Endothelial cell of umbilical vein (primary cell): ENCODE measurements around the gene KAZN. TPM values are rescaled to one million over a fixed set of nuclear protein-coding genes. Genes with fewer than 3 reads are reported as not detected.

Experiments used
- BruUV-seq: library from RNA; stranded (reverse); fragments of 400-500 nt; replicated peaks from 2 replicates; lab custom pipeline; 2021; lab: Mats Ljungman, UMichigan
- CTCF ChIA-PET: fragments of 300-600, 350-600 bp; sonication (Branson Sonifier 250); formaldehyde crosslinking; loops from one replicate; lab custom pipeline; 2021; ENCODE audit warnings: antibody characterized with exemption, inconsistent platforms; lab: Charles Lee
- POLR2A ChIA-PET: fragments of 300-600, 350-600 bp; sonication (Branson Sonifier 250); formaldehyde crosslinking; loops from one replicate; lab custom pipeline; 2021; ENCODE audit warnings: antibody characterized with exemption, inconsistent platforms; lab: Charles Lee
- DNase-seq: peaks from one replicate; pipeline ENCODE4 v3.0.0-alpha.2; 2011; ENCODE audit warnings: low read depth, low spot score
- FAIRE-seq: peaks from 2 replicates; lab custom pipeline; 2011; peaks lifted over from hg19 to GRCh38; lab: Jason Lieb, UNC
- H2AFZ ChIP-seq: 2 replicates; pipeline ENCODE4 v1.6.0; 2012; ENCODE audit warnings: low read depth, low read length, control low read depth, inconsistent platforms
- H3K27ac ChIP-seq: 2 replicates; pipeline ENCODE4 v1.5.1; 2011; ENCODE audit warnings: low read depth, mild to moderate bottlenecking, control low read depth, low read length, moderate library complexity; ENCODE audit not compliant: insufficient read depth
- H3K27me3 ChIP-seq, 2 experiments: 2 replicates each; pipeline versions ENCODE4 v1.6.0 to v1.6.1; 2011; ENCODE audit warnings: low read length in 2 of 2, mixed read lengths in 1 of 2; ENCODE audit not compliant: control insufficient read depth in 2 of 2, insufficient read depth in 2 of 2
- H3K36me3 ChIP-seq, 2 experiments: 2 replicates in 1 of 2; 3 replicates in 1 of 2; pipeline ENCODE4 v1.5.1; 2011; ENCODE audit warnings: low read length in 2 of 2, mild to moderate bottlenecking in 1 of 2, moderate library complexity in 1 of 2; ENCODE audit not compliant: control insufficient read depth in 2 of 2, insufficient read depth in 2 of 2; ENCODE audit errors: extremely low read depth in 1 of 2
- H3K4me1 ChIP-seq: 3 replicates; pipeline ENCODE4 v1.5.1; 2011; ENCODE audit warnings: mild to moderate bottlenecking, low read length; ENCODE audit not compliant: control insufficient read depth, insufficient read depth; ENCODE audit errors: extremely low read depth
- H3K4me2 ChIP-seq: 2 replicates; pipeline ENCODE4 v1.6.1; 2011; ENCODE audit warnings: low read length, control low read depth, mixed read lengths; ENCODE audit not compliant: insufficient read depth
- H3K4me3 ChIP-seq, 3 experiments: fragments of 200-600 bp in 1 of 3; sonication (generic), shearing (Covaris generic) in 1 of 3; replicated peaks in 1 of 3; 2 replicates each; pipeline ENCODE4 v1.5.1; 2011 to 2016; ENCODE audit warnings: control low read depth in 3 of 3, low read length in 3 of 3, mild to moderate bottlenecking in 2 of 3, inconsistent platforms in 1 of 3, low read depth in 1 of 3, moderate library complexity in 1 of 3; ENCODE audit not compliant: insufficient read depth in 1 of 3
- H3K79me2 ChIP-seq: 2 replicates; pipeline ENCODE4 v1.6.0; 2012; ENCODE audit warnings: low read length, inconsistent platforms; ENCODE audit not compliant: control insufficient read depth, insufficient read depth
- H3K9ac ChIP-seq: replicated peaks from 2 replicates; pipeline ENCODE3; 2011; ENCODE audit warnings: low read length, control low read depth; ENCODE audit not compliant: insufficient read depth; ENCODE audit errors: extremely low read depth
- H3K9me1 ChIP-seq: replicated peaks from 3 replicates; pipeline ENCODE4 v1.6.0; 2011; ENCODE audit warnings: mild to moderate bottlenecking, low read length; ENCODE audit not compliant: control insufficient read depth, insufficient read depth; ENCODE audit errors: extremely low read depth
- H3K9me3 ChIP-seq: replicated peaks from 2 replicates; pipeline ENCODE4 v1.5.1; 2012; ENCODE audit warnings: low read length, inconsistent platforms; ENCODE audit not compliant: control insufficient read depth, insufficient read depth
- H4K20me1 ChIP-seq: replicated peaks from 2 replicates; pipeline ENCODE3; 2011; ENCODE audit warnings: mild to moderate bottlenecking, low read length; ENCODE audit not compliant: control insufficient read depth, insufficient read depth; ENCODE audit errors: extremely low read depth
- EZH2 ChIP-seq: IDR thresholded peaks from 2 replicates; pipeline ENCODE4 v1.6.1; 2012; ENCODE audit warnings: borderline replicate concordance, low read depth, mild to moderate bottlenecking, moderate library complexity, low read length, inconsistent platforms; ENCODE audit not compliant: severe bottlenecking
- FOS ChIP-seq: IDR thresholded peaks from 2 replicates; pipeline ENCODE4 v1.6.1; 2011; ENCODE audit warnings: mild to moderate bottlenecking, low read length, moderate library complexity, borderline replicate concordance; ENCODE audit not compliant: insufficient read depth
- GATA2 ChIP-seq: IDR thresholded peaks from 2 replicates; pipeline ENCODE4 v1.7.0; 2011; ENCODE audit warnings: low read depth, mild to moderate bottlenecking, moderate library complexity, mixed read lengths, low read length; ENCODE audit not compliant: insufficient read length, insufficient read depth
- JUN ChIP-seq: IDR thresholded peaks from 2 replicates; pipeline ENCODE4 v1.6.1; 2011; ENCODE audit warnings: borderline replicate concordance, low read depth; ENCODE audit not compliant: insufficient read length, insufficient read depth
- MYC ChIP-seq: IDR thresholded peaks from one replicate; pipeline ENCODE4 v1.6.1; 2011; ENCODE audit warnings: mild to moderate bottlenecking, low read depth, low read length
- POLR2A ChIP-seq: IDR thresholded peaks from 2 replicates; pipeline ENCODE4 v1.6.1; 2012; ENCODE audit warnings: low read depth, mild to moderate bottlenecking, control low read depth, low read length
- POLR2AphosphoS5 ChIP-seq: IDR thresholded peaks from 2 replicates; pipeline ENCODE4 v1.6.1; 2012; ENCODE audit warnings: low read depth, mild to moderate bottlenecking, control low read depth, low read length, moderate library complexity; ENCODE audit not compliant: insufficient read depth
- dilution Hi-C: fragments of 300-500 bp; cut with MboI; formaldehyde crosslinking; loops from one replicate; pipeline ENCODE4 v1.15.0; 2019; ENCODE audit warnings: low sequenced_read_pairs; ENCODE audit not compliant: extremely low pct_ligation_motif_present
- intact Hi-C: fragments of 100-400 bp; cut with micrococcal nuclease; formaldehyde crosslinking; loops from one replicate; pipeline ENCODE4 v1.10.0; 2022
- polyA plus RNA-seq, 4 experiments: library from polyadenylated mRNA; depleted of rRNA in 3 of 4; stranded (reverse) in 3 of 4; unstranded in 1 of 4; fragments of >200 nt; gene quantifications; 2 replicates each; pipeline versions ENCODE4 v1.2.1 to v1.2.3, GENCODE V29; 2011 to 2012; ENCODE audit warnings: missing spikeins in 1 of 4
- total RNA-seq: library from RNA; stranded (reverse); gene quantifications from 2 replicates; pipeline ENCODE4 v1.2.3, GENCODE V29; 2021
- TF ChIP-seq, protein P1 (sequence below), 2 donors: IDR thresholded peaks; 1 replicate in 1 of 2; 2 replicates in 1 of 2; pipeline ENCODE4 v1.5.1; 2011; ENCODE audit warnings: low read length in 2 of 2, mild to moderate bottlenecking in 2 of 2, moderate library complexity in 2 of 2, control low read depth in 1 of 2, inconsistent platforms in 1 of 2, low read depth in 1 of 2; ENCODE audit not compliant: insufficient read depth in 1 of 2; ENCODE audit errors: extremely low read depth in 1 of 2
- TF ChIP-seq, protein P2 (sequence below): IDR thresholded peaks from 2 replicates; pipeline ENCODE4 v1.6.1; 2011; ENCODE audit not compliant: insufficient read depth, insufficient read length

KAZN gene
- total and polyA plus RNA-seq, 2 donors (not counting 3 experiments of a cell fraction or from before 2014, with no cell fraction given): 1.6 to 5.8 TPM

DNA sequence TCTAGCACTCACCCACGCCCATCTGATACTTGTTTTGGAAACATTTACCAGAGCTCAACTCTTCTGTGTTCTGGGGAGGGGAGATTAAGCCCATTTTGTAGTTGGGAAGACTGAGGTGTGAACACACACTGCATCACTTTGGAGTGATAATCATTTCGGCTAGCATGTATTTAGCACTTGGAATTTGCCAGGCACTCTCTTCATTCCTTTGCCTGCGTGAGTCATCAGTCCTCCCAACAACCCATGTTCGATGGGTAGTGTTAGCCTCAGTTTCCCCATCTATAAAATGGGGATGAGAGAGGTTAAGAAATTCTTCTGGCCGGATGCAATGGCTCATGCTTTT, 372.3 kb downstream of the KAZN start:
- peaks cover 2% of the 10 kb centered on the region for H3K4me1 ChIP-seq
- BruUV-seq: no TSS peak
- H4K20me1 ChIP-seq: no peaks in the 10 kb centered on the region
- intact Hi-C loops (loop anchor here (2.0 kb wide), 1 partner anchor 38 kb away; no protein-coding TSS in a partner anchor), dilution Hi-C loops (no loop called here)
- POLR2A ChIA-PET: no interaction called here
- CTCF ChIA-PET: no interaction called here
- FAIRE-seq: no peak
- H3K27ac ChIP-seq: no peak overlapping the region
- no peaks in the 10 kb centered on the region for H3K36me3 ChIP-seq
- TF ChIP-seq POLR2A (no peak), JUN (no peak), GATA2 (no peak), FOS (no peak), EZH2 (no peak), POLR2AphosphoS5 (no peak), MYC (no peak)
- TF ChIP-seq, protein P1, sequence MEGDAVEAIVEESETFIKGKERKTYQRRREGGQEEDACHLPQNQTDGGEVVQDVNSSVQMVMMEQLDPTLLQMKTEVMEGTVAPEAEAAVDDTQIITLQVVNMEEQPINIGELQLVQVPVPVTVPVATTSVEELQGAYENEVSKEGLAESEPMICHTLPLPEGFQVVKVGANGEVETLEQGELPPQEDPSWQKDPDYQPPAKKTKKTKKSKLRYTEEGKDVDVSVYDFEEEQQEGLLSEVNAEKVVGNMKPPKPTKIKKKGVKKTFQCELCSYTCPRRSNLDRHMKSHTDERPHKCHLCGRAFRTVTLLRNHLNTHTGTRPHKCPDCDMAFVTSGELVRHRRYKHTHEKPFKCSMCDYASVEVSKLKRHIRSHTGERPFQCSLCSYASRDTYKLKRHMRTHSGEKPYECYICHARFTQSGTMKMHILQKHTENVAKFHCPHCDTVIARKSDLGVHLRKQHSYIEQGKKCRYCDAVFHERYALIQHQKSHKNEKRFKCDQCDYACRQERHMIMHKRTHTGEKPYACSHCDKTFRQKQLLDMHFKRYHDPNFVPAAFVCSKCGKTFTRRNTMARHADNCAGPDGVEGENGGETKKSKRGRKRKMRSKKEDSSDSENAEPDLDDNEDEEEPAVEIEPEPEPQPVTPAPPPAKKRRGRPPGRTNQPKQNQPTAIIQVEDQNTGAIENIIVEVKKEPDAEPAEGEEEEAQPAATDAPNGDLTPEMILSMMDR (IDR thresholded peaks at IDR 0.05; ENCODE audit: extremely low read depth in 1 of 2, insufficient read depth in 1 of 2, low read depth in 1 of 2, low read length in 2 of 2): no peak
- TF ChIP-seq, protein P2, sequence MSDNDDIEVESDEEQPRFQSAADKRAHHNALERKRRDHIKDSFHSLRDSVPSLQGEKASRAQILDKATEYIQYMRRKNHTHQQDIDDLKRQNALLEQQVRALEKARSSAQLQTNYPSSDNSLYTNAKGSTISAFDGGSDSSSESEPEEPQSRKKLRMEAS: no peak
- no peaks in the 10 kb centered on the region for H3K79me2 ChIP-seq
- no peaks in the 10 kb centered on the region for H3K9me1 ChIP-seq
- H3K4me2 ChIP-seq: no peak overlapping the region
- DNase-seq: no peak
- H2AFZ ChIP-seq: no peak overlapping the region
- no peaks in the 10 kb centered on the region for H3K9me3 ChIP-seq
- H3K27me3 ChIP-seq: no peaks in the 10 kb centered on the region
- H3K4me3 ChIP-seq: no peak overlapping the region
- no peak overlapping the region for H3K9ac ChIP-seq
